Ishikawa (cell line): ENCODE results near the gene PARD3.

ENCODE experiments used
- CREB1 ChIP-seq: IDR thresholded peaks from 2 replicates; pipeline ENCODE4 v1.6.1; 2012; ENCODE audit warnings: low read depth
- FOXM1 ChIP-seq: IDR thresholded peaks from 2 replicates; pipeline ENCODE4 v1.6.1; 2012; ENCODE audit warnings: low read depth, borderline replicate concordance
- NFIC ChIP-seq: IDR thresholded peaks from 2 replicates; pipeline ENCODE4 v1.6.1; 2012
- TAF1 ChIP-seq: IDR thresholded peaks from 2 replicates; pipeline ENCODE4 v1.6.1; 2012; ENCODE audit warnings: low read depth, mild to moderate bottlenecking
- TF ChIP-seq, protein P1 (sequence below): IDR thresholded peaks from 2 replicates; pipeline ENCODE4 v1.6.1; 2012

DNA sequence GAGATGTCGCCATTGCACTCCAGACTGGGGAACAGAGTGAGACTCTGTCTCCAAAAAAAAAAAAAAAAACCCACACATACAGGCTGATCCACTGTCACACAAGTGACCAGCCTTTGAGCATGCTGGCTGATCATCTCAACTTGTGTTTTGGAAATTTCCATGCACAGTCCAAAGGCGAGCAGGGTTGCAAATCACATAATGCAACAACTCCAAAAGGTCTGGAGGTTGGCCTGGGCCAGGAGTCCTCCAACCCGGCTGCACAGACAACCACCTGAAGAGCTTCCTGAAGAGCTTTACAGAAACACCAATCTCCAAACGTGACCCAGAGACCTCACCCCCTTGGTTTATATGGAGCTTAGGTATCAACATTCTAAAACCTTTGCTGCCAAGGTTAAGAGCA is 16.4 kb downstream of the PARD3 start:
- no peak for TF ChIP-seq TAF1
- TF ChIP-seq FOXM1, result no peak
- no peak for TF ChIP-seq CREB1
- TF ChIP-seq, protein P1, sequence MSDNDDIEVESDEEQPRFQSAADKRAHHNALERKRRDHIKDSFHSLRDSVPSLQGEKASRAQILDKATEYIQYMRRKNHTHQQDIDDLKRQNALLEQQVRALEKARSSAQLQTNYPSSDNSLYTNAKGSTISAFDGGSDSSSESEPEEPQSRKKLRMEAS, result no peak
- TF ChIP-seq NFIC, result no peak
